Measurements from ENCODE around the gene MAPKAP1.

GRCh38 chr9:125455876-125456275, 251.1 kb downstream of the MAPKAP1 start:
- TF ChIP-seq PHF20 (IDR thresholded peaks at IDR 0.05; ENCODE audit: partially characterized antibody) (no peak), HNRNPLL (IDR thresholded peaks at IDR 0.05; ENCODE audit: low read depth, low read length, poor library complexity, severe bottlenecking) (no peak), ZFP36 (IDR thresholded peaks at IDR 0.05; ENCODE audit: low read depth, low read length, partially characterized antibody) (no peak), CUX1 (CRISPR knock-in tag; IDR thresholded peaks at IDR 0.05) (no peak), SREBF2 (CRISPR knock-in tag; IDR thresholded peaks at IDR 0.05) (no peak), ZNF143 (CRISPR knock-in tag; IDR thresholded peaks at IDR 0.05) (no peak)
- TF ChIP-seq, protein P1, sequence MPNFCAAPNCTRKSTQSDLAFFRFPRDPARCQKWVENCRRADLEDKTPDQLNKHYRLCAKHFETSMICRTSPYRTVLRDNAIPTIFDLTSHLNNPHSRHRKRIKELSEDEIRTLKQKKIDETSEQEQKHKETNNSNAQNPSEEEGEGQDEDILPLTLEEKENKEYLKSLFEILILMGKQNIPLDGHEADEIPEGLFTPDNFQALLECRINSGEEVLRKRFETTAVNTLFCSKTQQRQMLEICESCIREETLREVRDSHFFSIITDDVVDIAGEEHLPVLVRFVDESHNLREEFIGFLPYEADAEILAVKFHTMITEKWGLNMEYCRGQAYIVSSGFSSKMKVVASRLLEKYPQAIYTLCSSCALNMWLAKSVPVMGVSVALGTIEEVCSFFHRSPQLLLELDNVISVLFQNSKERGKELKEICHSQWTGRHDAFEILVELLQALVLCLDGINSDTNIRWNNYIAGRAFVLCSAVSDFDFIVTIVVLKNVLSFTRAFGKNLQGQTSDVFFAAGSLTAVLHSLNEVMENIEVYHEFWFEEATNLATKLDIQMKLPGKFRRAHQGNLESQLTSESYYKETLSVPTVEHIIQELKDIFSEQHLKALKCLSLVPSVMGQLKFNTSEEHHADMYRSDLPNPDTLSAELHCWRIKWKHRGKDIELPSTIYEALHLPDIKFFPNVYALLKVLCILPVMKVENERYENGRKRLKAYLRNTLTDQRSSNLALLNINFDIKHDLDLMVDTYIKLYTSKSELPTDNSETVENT (CRISPR knock-in tag; IDR thresholded peaks at IDR 0.05) = no peak

All from K562 (cell line).